ENCODE data around the gene TBC1D20.
A peak's percentile ranks its signal among the peaks of the same experiment; 100 is the strongest.
"Not testable (repeated sequence)": the region's sequence is repeated elsewhere in the genome, so short reads cannot be mapped to it uniquely, and the experiment has no call there.

Gene TBC1D20

GRCh38 chr20:461254-462198 is 807 bp downstream of the TBC1D20 start:
- in situ Hi-C loops (cut with MboI; ENCODE audit: low sequenced_read_pairs): no loop called here
- H3K4me1 ChIP-seq: peaks cover 22% of the 10 kb centered on the region
- H3K9me3 ChIP-seq: no peaks in the 10 kb centered on the region
- peak overlapping the region; percentile 86 for H3K4me3 ChIP-seq
- H3K36me3 ChIP-seq (replicated peaks): peaks cover 4% of the 10 kb centered on the region; the same call in 1 of the 2 replicates
- peak; percentile 39 to 59 for DNase-seq (ENCODE audit: low spot score in 2 of 2)
- H3K27me3 ChIP-seq (ENCODE audit: low read depth): no peaks in the 10 kb centered on the region

- H3K36me3 ChIP-seq (replicated peaks): peaks cover 4% of the 10 kb centered on the region; the same call in 1 of the 2 replicates
- in situ Hi-C loops (cut with MboI; ENCODE audit: low sequenced_read_pairs): no loop called here
- no peaks in the 10 kb centered on the region for H3K27me3 ChIP-seq (ENCODE audit: low read depth)
- peaks cover 22% of the 10 kb centered on the region for H3K4me1 ChIP-seq
- no peaks in the 10 kb centered on the region for H3K9me3 ChIP-seq
- no peak for DNase-seq (ENCODE audit: low spot score in 2 of 2)
- H3K4me3 ChIP-seq: peak overlapping the region; percentile 86
These were observed 1.6 kb downstream of the TBC1D20 start for GRCh38 chr20:460707-461106.

DNA sequence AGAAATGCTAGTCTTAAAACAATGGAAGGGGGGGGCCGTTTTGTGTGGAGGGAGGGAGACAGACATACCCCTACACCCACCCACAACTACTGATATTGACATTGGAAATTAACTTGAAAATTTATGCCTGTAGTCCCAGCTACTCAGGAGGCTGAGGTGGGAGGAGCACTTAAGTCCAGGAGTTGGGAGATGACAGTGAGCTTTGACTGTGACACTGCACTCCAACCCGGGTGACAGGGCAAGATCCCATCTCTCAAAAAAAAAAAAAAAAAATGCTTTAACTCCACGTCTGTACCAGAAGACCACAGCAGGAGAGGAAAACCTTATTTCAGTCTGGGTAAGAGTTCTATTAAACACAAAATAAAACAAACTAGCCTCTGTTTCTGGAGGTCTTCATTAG is 2.2 kb downstream of the TBC1D20 start:
- Histone ChIP-seq H3K27me3 (ENCODE audit: low read depth) (no peaks in the 10 kb centered on the region), H3K9me3 (no peaks in the 10 kb centered on the region), H3K4me1 (peaks cover 22% of the 10 kb centered on the region), H3K4me3 (peak overlapping the region; percentile 86; the same call in 1 of the 2 replicates), H3K36me3 (replicated peaks) (peaks cover 4% of the 10 kb centered on the region; the same call in 1 of the 2 replicates)
- in situ Hi-C loops (cut with MboI; ENCODE audit: low sequenced_read_pairs): no loop called here
- no peak for DNase-seq (ENCODE audit: low spot score in 2 of 2)

DNA sequence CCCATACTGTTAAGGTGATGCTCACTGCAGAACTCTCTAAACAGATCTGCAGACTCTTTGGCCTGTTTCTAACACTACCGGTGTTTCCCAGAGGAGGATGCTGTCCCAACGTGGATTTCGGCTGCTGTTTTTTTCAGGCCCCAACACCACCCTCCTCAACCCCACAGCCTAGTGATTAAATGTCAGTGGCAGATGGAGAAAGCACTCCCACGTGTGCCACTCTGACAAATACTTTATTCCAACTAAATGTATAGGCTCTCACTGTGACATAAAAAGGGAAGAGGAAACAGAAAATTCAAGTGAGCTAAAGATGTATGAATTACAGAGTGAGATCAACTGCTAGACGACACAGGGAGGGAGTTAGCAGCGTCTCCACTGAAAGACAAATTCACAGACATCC is 3.6 kb downstream of the TBC1D20 start:
- H3K27me3 ChIP-seq (ENCODE audit: low read depth): no peaks in the 10 kb centered on the region
- peaks cover 4% of the 10 kb centered on the region; the same call in 1 of the 2 replicates for H3K36me3 ChIP-seq (replicated peaks)
- no peak for DNase-seq (ENCODE audit: low spot score in 2 of 2)
- in situ Hi-C loops (cut with MboI; ENCODE audit: low sequenced_read_pairs): no loop called here
- peaks cover 22% of the 10 kb centered on the region for H3K4me1 ChIP-seq
- no peak overlapping the region for H3K4me3 ChIP-seq
- H3K9me3 ChIP-seq: no peaks in the 10 kb centered on the region

- Histone ChIP-seq H3K27me3 (ENCODE audit: low read depth) (no peaks in the 10 kb centered on the region), H3K36me3 (replicated peaks) (no peaks in the 10 kb centered on the region), H3K4me1 (peaks cover 9% of the 10 kb centered on the region), H3K9me3 (no peaks in the 10 kb centered on the region), H3K4me3 (no peak overlapping the region)
- DNase-seq (ENCODE audit: low spot score in 2 of 2): no peak
- in situ Hi-C loops (cut with MboI; ENCODE audit: low sequenced_read_pairs): no loop called here
These were observed 7.4 kb downstream of the TBC1D20 start for GRCh38 chr20:454951-455350.

- H3K36me3 ChIP-seq (replicated peaks); in situ Hi-C loops (cut with MboI; ENCODE audit: low sequenced_read_pairs); DNase-seq (ENCODE audit: low spot score in 2 of 2); H3K27me3 ChIP-seq (ENCODE audit: low read depth); H3K4me1 ChIP-seq; H3K9me3 ChIP-seq; H3K4me3 ChIP-seq: not testable (repeated sequence)
These were observed 10.3 kb downstream of the TBC1D20 start for GRCh38 chr20:452021-452420.

GRCh38 chr20:445514-446336 is 16.6 kb downstream of the TBC1D20 start:
- H3K4me3 ChIP-seq: no peak overlapping the region
- no peak for DNase-seq (ENCODE audit: low spot score in 2 of 2)
- no peaks in the 10 kb centered on the region for H3K27me3 ChIP-seq (ENCODE audit: low read depth)
- 0 out of 2 replicates have a peak, but pooled peaks cover 2% of the 10 kb centered on the region for H3K4me1 ChIP-seq
- peaks cover 42% of the 10 kb centered on the region for H3K36me3 ChIP-seq (replicated peaks)
- H3K9me3 ChIP-seq: no peaks in the 10 kb centered on the region
- in situ Hi-C loops (cut with MboI; ENCODE audit: low sequenced_read_pairs): no loop called here

GRCh38 chr20:444862-445426 is 17.4 kb downstream of the TBC1D20 start:
- H3K4me3 ChIP-seq: no peak overlapping the region
- H3K27me3 ChIP-seq (ENCODE audit: low read depth): no peaks in the 10 kb centered on the region
- H3K36me3 ChIP-seq (replicated peaks): peaks cover 49% of the 10 kb centered on the region
- no peaks in the 10 kb centered on the region for H3K4me1 ChIP-seq
- in situ Hi-C loops (cut with MboI; ENCODE audit: low sequenced_read_pairs): no loop called here
- H3K9me3 ChIP-seq: no peaks in the 10 kb centered on the region
- DNase-seq (ENCODE audit: low spot score in 2 of 2): no peak

GRCh38 chr20:444117-444516 is 18.2 kb downstream of the TBC1D20 start:
- H3K4me1 ChIP-seq: no peaks in the 10 kb centered on the region
- H3K27me3 ChIP-seq (ENCODE audit: low read depth): no peaks in the 10 kb centered on the region
- H3K36me3 ChIP-seq (replicated peaks): peaks cover 55% of the 10 kb centered on the region
- no peak for DNase-seq (ENCODE audit: low spot score in 2 of 2)
- no peaks in the 10 kb centered on the region for H3K9me3 ChIP-seq
- no peak overlapping the region for H3K4me3 ChIP-seq
- in situ Hi-C loops (cut with MboI; ENCODE audit: low sequenced_read_pairs): no loop called here

- no peak for DNase-seq (ENCODE audit: low spot score in 2 of 2)
- peaks cover 62% of the 10 kb centered on the region for H3K36me3 ChIP-seq (replicated peaks)
These were observed 19.0 kb downstream of the TBC1D20 start for GRCh38 chr20:443223-443775.

GRCh38 chr20:440636-441035 is 21.7 kb downstream of the TBC1D20 start:
- no peak overlapping the region for H3K4me3 ChIP-seq
- H3K4me1 ChIP-seq: peaks cover 2% of the 10 kb centered on the region
- in situ Hi-C loops (cut with MboI; ENCODE audit: low sequenced_read_pairs): no loop called here
- peaks cover 78% of the 10 kb centered on the region for H3K36me3 ChIP-seq (replicated peaks)
- DNase-seq (ENCODE audit: low spot score in 2 of 2): no peak
- H3K9me3 ChIP-seq: no peaks in the 10 kb centered on the region
- H3K27me3 ChIP-seq (ENCODE audit: low read depth): no peaks in the 10 kb centered on the region

More at GRCh38 chr20:443223-443775, 19.0 kb downstream of the TBC1D20 start:
- H3K4me1 ChIP-seq: no peaks in the 10 kb centered on the region
- H3K9me3 ChIP-seq: no peaks in the 10 kb centered on the region
- in situ Hi-C loops (cut with MboI; ENCODE audit: low sequenced_read_pairs): no loop called here
- H3K27me3 ChIP-seq (ENCODE audit: low read depth): no peaks in the 10 kb centered on the region
- H3K4me3 ChIP-seq: no peak overlapping the region

DNA sequence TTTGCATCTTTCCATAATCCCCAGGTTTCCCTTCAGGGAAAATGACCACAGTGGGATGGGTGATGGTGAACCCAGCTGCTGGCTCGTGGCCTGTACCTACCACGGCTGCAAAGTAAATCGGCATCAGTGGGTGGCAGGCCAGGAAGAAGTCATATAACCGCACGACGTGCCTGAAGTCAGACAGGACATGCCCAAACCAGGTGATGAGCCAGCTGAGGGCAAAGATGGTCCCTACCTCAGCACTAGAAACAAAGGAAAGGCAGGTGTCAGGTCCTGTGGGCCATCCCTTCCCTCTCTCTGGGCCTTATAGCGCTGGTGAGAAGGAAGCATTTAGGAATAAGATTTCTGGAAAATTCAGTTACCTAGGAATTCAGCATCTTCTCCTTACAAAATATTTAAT is 22.2 kb downstream of the TBC1D20 start:
- peaks cover 78% of the 10 kb centered on the region for H3K36me3 ChIP-seq (replicated peaks)
- peaks cover 6% of the 10 kb centered on the region for H3K4me1 ChIP-seq
- no peaks in the 10 kb centered on the region for H3K9me3 ChIP-seq
- H3K27me3 ChIP-seq (ENCODE audit: low read depth): no peaks in the 10 kb centered on the region
- in situ Hi-C loops (cut with MboI; ENCODE audit: low sequenced_read_pairs): no loop called here
- DNase-seq (ENCODE audit: low spot score in 2 of 2): no peak
- H3K4me3 ChIP-seq: no peak overlapping the region
